A549 (cell line): ENCODE data around the gene LACTB. TPM values are rescaled to one million over a fixed set of nuclear protein-coding genes. Genes with fewer than 3 reads are reported as not detected.

Experiments used
- ATAC-seq, 2 experiments: fragments of 200-7000 bp in 1 of 2; fragments of >200 bp in 1 of 2; cut with Nextera tagmentation in 1 of 2; cut with Tn5 transposase in 1 of 2; 3 replicates each; pipeline versions ENCODE4 v1.8.0 to v1.9.1; 2018 to 2020; ENCODE audit warnings: mild to moderate bottlenecking in 1 of 2, moderate library complexity in 1 of 2
- CTCF ChIA-PET: fragments of 300-600 bp; sonication (Branson Sonifier 250); formaldehyde crosslinking; extraction: SDS; loops from one replicate; lab custom pipeline; 2021; ENCODE audit warnings: antibody characterized with exemption, inconsistent platforms; lab: Yijun Ruan, JAX
- POLR2A ChIA-PET: fragments of 350-600 bp; formaldehyde crosslinking; extraction: SDS; loops from one replicate; lab custom pipeline; 2021; ENCODE audit warnings: antibody characterized with exemption, inconsistent platforms; lab: Yijun Ruan, JAX
- DNase-seq, 2 experiments: peaks; one replicate each; pipeline versions ENCODE4 v3.0.0 to v3.0.0-alpha.2; 2011 to 2016; ENCODE audit warnings: low read depth in 1 of 2, low spot score in 1 of 2
- FAIRE-seq: peaks from 2 replicates; lab custom pipeline; 2011; peaks lifted over from hg19 to GRCh38; lab: Jason Lieb, UNC
- H3K27ac ChIP-seq, 2 experiments: fragments of >200 bp; sonication (Bioruptor Twin); formaldehyde crosslinking; 3 replicates each; pipeline ENCODE4 v1.5.1; 2016 to 2017
- H3K4me1 ChIP-seq: fragments of >200 bp; sonication (Bioruptor Twin); formaldehyde crosslinking; 3 replicates; pipeline ENCODE4 v1.6.1; 2016
- H3K4me2 ChIP-seq: fragments of >200 bp; sonication (Bioruptor Twin); formaldehyde crosslinking; 3 replicates; pipeline ENCODE4 v1.6.1; 2016
- H3K4me3 ChIP-seq: fragments of >200 bp; sonication (Bioruptor Twin); formaldehyde crosslinking; 3 replicates; pipeline ENCODE4 v1.5.1; 2016
- H3K9me3 ChIP-seq: fragments of >200 bp; sonication (Bioruptor Twin); formaldehyde crosslinking; 3 replicates; pipeline ENCODE4 v1.6.1; 2016
- CBX8 ChIP-seq: fragments of 200-600 bp; sonication (generic); IDR thresholded peaks from 2 replicates; pipeline ENCODE4 v1.6.1; 2016
- CTCF ChIP-seq: fragments of >200 bp; sonication (Bioruptor Twin); formaldehyde crosslinking; IDR thresholded peaks from 3 replicates; pipeline ENCODE4 v1.5.1; 2016
- E2F6 ChIP-seq: IDR thresholded peaks from 2 replicates; pipeline ENCODE4 v1.6.1; 2012; ENCODE audit warnings: low read depth, borderline replicate concordance
- ELK1 ChIP-seq: fragments of 150-350 bp; IDR thresholded peaks from 2 replicates; pipeline ENCODE4 v1.6.1; 2014; ENCODE audit warnings: low read depth, mild to moderate bottlenecking, low read length
- FOSL2 ChIP-seq, 2 experiments: fragments of 450-650 bp in 1 of 2; fragments of >200 bp in 1 of 2; sonication (Bioruptor Twin) in 1 of 2; formaldehyde crosslinking; IDR thresholded peaks; 2 replicates each; pipeline versions ENCODE4 v1.5.0 to v1.6.1; 2016 to 2020; ENCODE audit warnings: mild to moderate bottlenecking in 1 of 2, moderate library complexity in 1 of 2
- HDAC2 ChIP-seq: fragments of 200-600 bp; sonication (generic); IDR thresholded peaks from 2 replicates; pipeline ENCODE4 v1.6.1; 2016
- HEYL ChIP-seq: fragments of 250-450 bp; sonication (Bioruptor Pico); IDR thresholded peaks from 2 replicates; pipeline ENCODE4 v1.8.0; 2021; ENCODE audit warnings: mild to moderate bottlenecking, moderate library complexity
- HMGXB4 ChIP-seq: fragments of 250-450 bp; sonication (Bioruptor Pico); IDR thresholded peaks from 2 replicates; pipeline ENCODE4 v1.5.0; 2021; ENCODE audit warnings: mild to moderate bottlenecking, moderate library complexity, borderline replicate concordance
- HOXB5 ChIP-seq: fragments of 250-450 bp; sonication (Bioruptor Pico); IDR thresholded peaks from 2 replicates; pipeline ENCODE4 v1.5.0; 2020; ENCODE audit warnings: mild to moderate bottlenecking, moderate library complexity
- MAFK ChIP-seq: fragments of 450-650 bp; IDR thresholded peaks from 2 replicates; pipeline ENCODE4 v1.6.1; 2014; ENCODE audit not compliant: partially characterized antibody
- MAZ ChIP-seq: fragments of 150-350 bp; IDR thresholded peaks from 2 replicates; pipeline ENCODE4 v1.6.1; 2014; ENCODE audit warnings: antibody characterized with exemption, low read depth, low read length, borderline replicate concordance
- MYC ChIP-seq: IDR thresholded peaks from 2 replicates; pipeline ENCODE4 v1.6.1; 2012; ENCODE audit warnings: mild to moderate bottlenecking, inconsistent platforms, low read length, improper control_type of control experiment, borderline replicate concordance
- PHF8 ChIP-seq: fragments of 200-600 bp; sonication (generic); IDR thresholded peaks from 2 replicates; pipeline ENCODE4 v1.6.1; 2016; ENCODE audit warnings: low read depth, mild to moderate bottlenecking, antibody characterized with exemption, moderate library complexity, borderline replicate concordance
- SMC3 ChIP-seq: fragments of >200 bp; sonication (Bioruptor Twin); formaldehyde crosslinking; IDR thresholded peaks from 3 replicates; pipeline ENCODE4 v1.6.1; 2018; ENCODE audit warnings: inconsistent platforms
- TP53 ChIP-seq: fragments of 250-450 bp; sonication (Bioruptor Pico); IDR thresholded peaks from 2 replicates; pipeline ENCODE4 v1.5.0; 2021; ENCODE audit warnings: mild to moderate bottlenecking, moderate library complexity
- ZC3H11A ChIP-seq: fragments of 450-650 bp; IDR thresholded peaks from 2 replicates; pipeline ENCODE4 v1.6.1; 2014; ENCODE audit warnings: antibody characterized with exemption, mild to moderate bottlenecking
- ZSCAN20 ChIP-seq: fragments of 250-450 bp; sonication (Bioruptor Pico); IDR thresholded peaks from 2 replicates; pipeline ENCODE4 v1.8.0; 2022; ENCODE audit warnings: mild to moderate bottlenecking, moderate library complexity
- WGBS: methylation state at CpG from one replicate; pipeline ENCODE4 v1.1.6; 2017; ENCODE audit errors: missing lambda C conversion rate; 5-methylcytosine and 5-hydroxymethylcytosine counted together
- polyA plus RNA-seq, 4 experiments: library from polyadenylated mRNA; depleted of rRNA in 3 of 4; stranded (reverse); fragments of >200 nt; fragmentation: RNase III in 1 of 4; extraction: RNeasy Plus Mini Kit Qiagen cat#74134 plus additional on column Dnase treatment in 1 of 4; gene quantifications; 2 replicates in 3 of 4; 3 replicates in 1 of 4; pipeline ENCODE4 v1.2.3, GENCODE V29; 2011 to 2017

Gene LACTB
- polyA plus RNA-seq, 2 of the 4 experiments (the other 2 are of a cell fraction): 56.5 to 59.6 TPM

- ATAC-seq: no peak
- H3K9me3 ChIP-seq: peaks cover 24% of the 10 kb centered on the region
- TF ChIP-seq CBX8 (no peak), SMC3 (no peak), ZSCAN20 (no peak), HEYL (no peak), CTCF (no peak), MYC (no peak), MAFK (no peak), ELK1 (no peak), MAZ (no peak), PHF8 (no peak), HOXB5 (CRISPR knock-in tag) (no peak), FOSL2 (IDR thresholded peaks at IDR 0.05) (no peak), FOSL2 (CRISPR knock-in tag; IDR thresholded peaks at IDR 0.05) (no peak), HDAC2 (no peak), TP53 (CRISPR knock-in tag) (no peak)
- TF ChIP-seq, all 56 proteins: peak for 0
- ChIA-PET POLR2A (interaction anchor here (1.9 kb wide), 1 partner anchor 41 kb away, joined by 8 read pairs; no protein-coding TSS in a partner anchor), CTCF (interaction anchor here (0.7 to 5.0 kb wide), 6 partner anchors 16 to 186 kb away, joined by 3 to 38 read pairs (median 4); no protein-coding TSS in a partner anchor)
- H3K4me3 ChIP-seq: no peak overlapping the region
- H3K27ac ChIP-seq: peak overlapping the region; percentile 84 to 92
- peaks cover 39% of the 10 kb centered on the region for H3K4me1 ChIP-seq
- 94% methylated on average over 2 of the region's 2 CpGs for WGBS
- H3K4me2 ChIP-seq: no peak overlapping the region
- FAIRE-seq (no peak), DNase-seq (no peak)
These were observed 12.2 kb upstream of the LACTB start for GRCh38 chr15:63109498-63109897.

- Histone ChIP-seq H3K9me3 (peaks cover 24% of the 10 kb centered on the region), H3K4me3 (no peak overlapping the region), H3K4me1 (peaks cover 39% of the 10 kb centered on the region), H3K27ac (peak overlapping the region; percentile 84 to 92), H3K4me2 (no peak overlapping the region)
- POLR2A ChIA-PET: no interaction called here
- DNase-seq: no peak
- no peak for ATAC-seq
- FAIRE-seq: no peak
- CTCF ChIA-PET: interaction anchor here (0.7 to 5.0 kb wide), 7 partner anchors 16 to 129 kb away, joined by 3 to 38 read pairs (median 3); no protein-coding TSS in a partner anchor
- TF ChIP-seq ZC3H11A (no peak), CTCF (no peak), E2F6 (no peak), HMGXB4 (CRISPR knock-in tag) (no peak)
- 88% methylated on average over 2 of the region's 2 CpGs for WGBS
These were observed 11.7 kb upstream of the LACTB start for GRCh38 chr15:63109920-63110319.
